ENCODE measurements around the gene FAM234B.
A peak's percentile ranks its signal among the peaks of the same experiment; 100 is the strongest.
"Not testable (repeated sequence)": the region's sequence is repeated elsewhere in the genome, so short reads cannot be mapped to it uniquely, and the experiment has no call there.

Gene FAM234B

DNA sequence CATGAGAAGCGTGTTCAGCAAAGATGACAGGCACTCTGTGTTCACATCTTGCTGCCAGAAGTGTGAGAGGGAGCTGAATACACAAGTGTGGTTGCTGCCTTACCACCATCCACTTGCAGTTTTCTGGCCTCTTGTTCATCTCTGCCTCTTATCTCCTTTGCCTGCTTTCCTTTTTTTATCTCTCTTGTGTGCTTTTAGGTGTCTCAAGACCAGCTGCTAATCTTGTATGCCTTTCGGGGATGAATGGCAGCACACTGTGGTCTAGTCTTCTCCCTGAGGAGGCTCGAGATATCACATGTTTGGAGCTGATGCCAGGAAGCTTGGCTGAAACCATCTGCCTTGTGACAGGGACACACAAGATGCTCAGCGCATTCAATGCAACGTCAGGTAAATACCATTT, 17.2 kb downstream of the FAM234B start:
- ATAC-seq (no peak), DNase-seq (no peak)

DNA sequence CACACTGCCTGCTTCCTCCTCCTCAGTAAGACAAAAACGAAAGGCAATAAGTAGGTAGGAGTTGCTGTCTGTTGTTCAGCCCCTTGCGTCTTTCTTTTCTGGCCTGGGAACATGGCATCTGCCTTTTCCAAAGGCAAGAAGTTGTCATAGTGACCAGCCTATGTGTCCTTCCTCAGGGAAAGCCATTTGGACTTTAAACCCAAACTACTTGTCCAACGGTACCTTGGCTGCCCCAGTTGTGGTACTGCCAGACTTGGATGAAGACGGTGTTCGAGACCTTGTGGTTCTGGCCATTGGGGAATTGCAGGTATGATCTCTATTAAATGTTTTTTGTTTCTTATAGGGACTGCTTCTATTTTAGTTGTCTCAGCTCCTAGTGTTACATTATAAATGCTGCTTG, 18.5 kb downstream of the FAM234B start:
- no peak for DNase-seq
- ATAC-seq, result no peak

DNA sequence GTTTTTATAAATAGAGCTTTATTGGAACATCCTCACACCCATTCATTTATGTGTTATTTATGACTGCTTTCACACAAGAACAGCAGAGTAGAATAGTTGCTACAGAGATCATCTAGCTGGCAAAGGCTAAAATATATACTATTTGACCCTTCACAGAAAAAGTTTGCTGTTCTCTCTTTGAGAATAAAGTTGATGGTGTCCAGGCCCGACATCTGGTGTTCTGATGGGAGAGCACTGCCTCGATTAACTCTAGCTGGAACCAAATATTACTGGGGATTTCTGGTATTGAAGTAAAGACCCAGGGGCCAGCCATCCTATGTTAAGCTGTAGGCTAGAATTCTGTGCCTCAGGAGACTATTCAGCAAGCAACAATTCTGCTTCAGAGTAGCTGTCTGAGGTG, 21.8 kb downstream of the FAM234B start:
- no peak for DNase-seq
- no peak for ATAC-seq

DNA sequence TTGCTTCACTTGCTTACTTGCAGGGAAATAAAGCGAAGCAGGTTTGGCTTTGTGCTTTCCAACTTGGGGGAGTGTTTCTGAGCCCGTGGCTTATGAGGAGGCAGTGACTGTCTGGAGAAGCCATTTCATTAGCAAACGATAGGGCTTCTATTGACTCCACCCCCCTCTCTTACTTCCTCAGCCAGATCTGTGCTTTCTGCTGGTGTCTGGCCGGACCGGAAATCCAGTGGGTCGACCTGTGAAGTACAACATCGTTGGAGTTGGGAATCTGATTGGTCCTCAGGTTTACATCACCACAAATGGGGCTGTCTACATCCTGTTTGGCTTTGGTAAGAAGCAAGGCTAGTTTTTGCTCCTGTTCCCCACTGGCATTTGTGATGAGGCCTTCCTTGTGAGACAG, 22.3 kb downstream of the FAM234B start:
- DNase-seq (no peak), ATAC-seq (no peak)

DNA sequence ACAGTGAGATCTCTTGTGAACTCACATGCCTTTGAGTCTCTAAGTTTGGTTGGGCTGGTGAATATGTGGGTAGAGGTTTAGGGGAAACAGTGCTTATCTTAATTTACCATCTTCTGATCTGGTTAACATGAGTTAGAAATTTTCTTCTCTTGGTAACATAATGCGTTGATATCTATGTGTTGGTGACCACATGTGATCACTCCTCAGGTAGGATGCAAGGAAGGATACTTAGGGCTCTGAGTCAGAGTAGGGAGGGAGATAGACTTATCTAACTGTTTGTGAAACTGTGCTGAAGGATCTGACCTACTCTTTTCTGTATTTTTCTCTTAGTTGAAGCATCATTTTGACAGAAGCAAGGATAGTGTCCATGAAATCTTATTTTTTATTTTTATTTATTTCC, 23.1 kb downstream of the FAM234B start:
- DNase-seq (no peak), ATAC-seq (peak; percentile 32)

DNA sequence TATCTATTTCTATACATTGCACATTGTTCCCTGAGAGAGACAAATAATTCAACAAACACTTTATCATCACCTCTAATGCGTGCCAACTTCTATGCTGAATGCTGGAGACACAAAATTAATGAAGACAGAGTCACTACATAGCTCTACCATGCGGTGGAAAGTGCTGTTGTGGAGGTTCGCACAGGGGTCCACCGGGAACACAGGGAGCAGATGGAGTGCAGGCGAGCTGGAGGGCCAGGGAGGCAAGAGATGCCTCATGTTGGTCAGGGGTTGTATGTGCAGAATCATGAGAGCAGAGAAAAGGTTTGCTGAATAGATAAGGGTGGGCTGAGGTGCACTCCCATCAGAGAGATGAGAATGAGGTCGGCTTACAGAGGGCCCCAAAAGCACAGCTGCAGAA, 25.2 kb downstream of the FAM234B start:
- DNase-seq, result no peak
- ATAC-seq, result no peak

DNA sequence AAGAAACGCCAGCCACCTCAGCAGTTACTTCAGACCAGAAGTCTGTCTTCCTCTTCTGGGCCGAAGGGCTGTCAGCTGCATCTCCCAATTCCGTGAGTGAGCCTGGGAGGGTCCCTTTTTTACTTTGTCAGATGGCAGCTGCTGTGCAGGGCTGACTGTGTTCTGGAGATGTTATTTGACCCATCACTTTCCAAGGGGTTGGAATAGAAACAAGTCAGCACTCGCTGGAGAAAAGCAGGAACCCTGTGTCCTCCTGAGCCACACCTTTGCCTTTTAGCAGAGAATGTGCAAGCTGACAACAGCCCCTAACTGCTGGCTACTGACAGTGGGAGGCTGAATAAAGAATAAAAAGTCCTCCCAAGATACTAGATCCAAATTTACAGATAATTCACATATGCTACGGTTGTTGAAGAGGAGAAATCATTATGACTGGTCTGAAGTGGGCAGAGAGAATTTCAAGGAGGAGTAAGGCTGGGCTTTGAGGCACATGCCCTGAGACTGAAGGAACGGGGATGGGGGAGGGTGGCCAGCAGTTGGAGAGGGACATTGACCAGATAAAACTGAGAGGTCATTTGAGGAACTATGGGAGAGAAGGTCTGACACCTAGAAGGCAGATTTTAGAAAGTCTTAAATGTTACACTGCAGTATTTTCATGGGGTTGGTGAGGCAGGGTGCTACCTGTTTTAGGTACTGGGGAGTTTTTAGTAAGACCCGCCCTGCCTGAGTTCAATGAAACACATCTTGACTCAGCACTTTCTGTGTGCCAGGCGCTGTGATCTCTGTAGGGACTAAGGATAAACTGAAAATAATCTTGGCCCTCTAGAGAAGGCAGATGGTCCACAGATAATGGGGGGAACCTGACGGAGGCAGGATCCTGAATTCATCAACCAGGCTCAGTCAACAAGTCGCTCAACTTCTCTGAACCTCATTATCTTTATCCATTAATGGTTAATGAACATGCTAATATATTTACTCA, 27.4 kb downstream of the FAM234B start:
- no peak for ATAC-seq

DNA sequence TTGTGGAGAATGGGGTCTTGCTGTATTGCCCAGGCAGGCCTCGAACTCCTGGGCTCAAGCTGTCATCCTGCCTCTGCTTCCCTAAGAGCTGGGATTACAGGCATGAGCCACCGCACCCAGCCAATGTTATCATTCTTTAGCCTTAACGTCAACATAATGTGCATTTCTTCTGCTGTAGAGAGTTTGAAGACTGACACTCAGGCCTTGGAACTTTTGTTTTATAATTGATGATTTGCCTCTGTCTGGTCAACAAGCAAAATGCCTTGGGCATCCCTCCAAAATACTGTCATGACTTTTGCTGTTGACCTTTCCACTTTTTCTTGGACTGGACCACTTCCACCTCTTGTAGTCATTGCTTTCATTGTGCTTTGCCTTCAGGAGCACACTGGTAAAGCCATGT, 29.0 kb downstream of the FAM234B start:
- no peak for DNase-seq
- no peak for ATAC-seq

More for the DNA sequence above, 27.4 kb downstream of the FAM234B start:
- no peak for DNase-seq

DNA sequence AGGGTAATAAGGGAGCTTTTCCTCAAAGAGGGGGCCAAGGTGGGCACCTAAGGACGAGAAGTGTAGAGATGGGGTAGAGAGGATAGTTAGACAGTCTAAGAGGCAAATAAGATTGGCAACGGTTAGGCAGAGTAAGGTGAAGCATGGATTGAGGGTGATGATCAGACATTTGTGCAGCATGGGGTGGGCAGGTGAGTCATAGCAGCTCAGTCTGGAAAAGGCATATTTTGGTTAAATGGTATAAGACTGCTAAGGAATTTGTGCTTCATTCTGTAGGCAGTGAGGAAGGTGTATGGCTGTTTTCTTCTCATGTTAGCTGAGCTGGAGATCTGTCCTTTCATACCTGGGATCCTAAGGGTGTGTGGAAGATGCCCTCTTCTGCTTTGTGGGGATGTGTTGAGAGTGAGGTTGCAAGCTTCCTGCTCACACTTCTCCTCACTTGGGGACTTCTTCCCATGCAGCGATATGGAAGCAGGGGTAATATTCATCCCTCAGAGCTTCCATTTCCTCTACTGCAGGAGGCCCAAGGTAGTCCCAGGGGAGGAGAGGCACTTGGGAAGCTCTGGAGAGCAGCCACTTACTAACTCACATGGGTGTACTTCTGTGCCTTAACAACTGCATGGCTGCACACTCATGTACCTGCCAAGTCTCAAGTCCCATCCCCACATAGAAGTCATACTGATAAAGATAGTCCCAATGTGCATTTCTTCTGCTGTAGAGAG, 30.4 kb downstream of the FAM234B start:
- DNase-seq, result no peak

DNA sequence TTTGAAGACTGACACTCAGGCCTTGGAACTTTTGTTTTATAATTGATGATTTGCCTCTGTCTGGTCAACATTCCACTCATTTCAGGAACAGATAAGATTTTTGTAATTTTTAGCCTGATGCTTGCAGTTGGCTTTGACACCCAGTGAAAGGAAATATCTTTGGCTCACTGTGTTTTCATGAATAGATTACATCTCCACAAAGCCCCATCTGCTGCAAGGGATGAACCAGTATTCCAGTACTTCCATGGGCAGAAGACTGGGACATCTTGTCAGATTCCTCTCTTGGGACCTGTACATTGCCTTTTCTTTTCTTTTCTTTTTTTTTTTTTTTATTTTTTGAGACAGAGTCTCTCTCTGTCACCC, 30.9 kb downstream of the FAM234B start:
- DNase-seq (no peak), ATAC-seq (no peak)

More for the DNA sequence above, 30.4 kb downstream of the FAM234B start:
- no peak for ATAC-seq

DNA sequence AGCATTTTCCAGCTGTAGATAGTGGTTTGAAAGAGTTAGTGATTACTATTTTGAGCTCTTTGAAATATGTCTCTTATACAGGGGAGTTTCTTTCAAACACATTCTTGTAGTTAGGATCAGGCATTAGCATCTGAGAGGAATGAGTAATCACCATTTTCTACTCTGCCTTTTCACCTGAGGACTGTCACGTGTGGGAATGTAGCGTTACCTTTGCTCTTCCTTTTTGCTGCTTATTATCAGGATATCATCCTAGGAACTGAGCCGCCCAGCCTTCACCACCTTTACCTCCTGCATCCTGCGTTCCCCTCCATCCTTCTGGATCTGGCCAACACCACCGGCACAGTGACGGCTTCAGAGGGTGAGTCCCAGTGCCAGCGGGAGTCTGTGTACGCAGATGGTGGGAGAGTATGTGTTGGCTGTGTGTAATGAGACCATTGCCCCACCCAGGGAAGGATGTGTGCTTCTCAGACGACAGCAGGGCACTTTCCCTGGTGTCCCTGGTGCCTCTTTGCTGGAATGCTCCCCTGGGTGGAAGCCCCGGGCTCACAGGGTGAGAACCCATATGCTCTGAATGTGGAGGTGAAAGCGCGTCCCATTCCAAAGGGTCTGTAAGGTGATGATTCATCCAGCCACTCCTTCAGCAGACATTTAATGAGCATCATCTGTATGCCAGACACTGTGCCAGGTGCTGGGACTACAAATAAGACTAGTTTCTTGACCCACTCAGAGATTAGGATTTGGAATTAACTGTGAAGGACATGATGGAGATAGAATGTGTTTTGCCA, 31.8 kb downstream of the FAM234B start:
- DNase-seq (no peak), ATAC-seq (no peak)

DNA sequence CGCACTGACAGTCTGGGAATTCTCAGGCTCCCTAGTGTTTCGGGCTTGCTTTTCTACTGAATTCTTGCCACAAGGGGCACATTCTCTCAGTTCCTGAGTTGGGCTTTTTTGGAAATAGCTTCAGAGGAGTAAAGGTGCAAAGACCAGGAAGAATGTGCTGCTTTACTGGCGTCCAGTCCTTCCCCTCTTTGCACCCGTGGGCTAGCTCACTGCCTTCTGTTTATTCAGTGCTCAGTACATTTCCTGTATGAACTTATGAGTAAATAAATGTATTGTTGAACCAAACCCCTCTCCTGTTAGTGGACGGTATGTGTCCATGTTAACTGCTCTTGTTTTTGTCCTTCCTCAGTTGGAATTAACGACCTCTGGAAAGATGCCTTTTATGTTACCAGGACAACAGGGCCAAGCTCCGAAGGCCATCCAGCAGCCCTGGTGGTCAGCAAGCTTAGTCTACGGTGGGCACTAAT, 35.3 kb downstream of the FAM234B start:
- DNase-seq (no peak), ATAC-seq (no peak)

DNA sequence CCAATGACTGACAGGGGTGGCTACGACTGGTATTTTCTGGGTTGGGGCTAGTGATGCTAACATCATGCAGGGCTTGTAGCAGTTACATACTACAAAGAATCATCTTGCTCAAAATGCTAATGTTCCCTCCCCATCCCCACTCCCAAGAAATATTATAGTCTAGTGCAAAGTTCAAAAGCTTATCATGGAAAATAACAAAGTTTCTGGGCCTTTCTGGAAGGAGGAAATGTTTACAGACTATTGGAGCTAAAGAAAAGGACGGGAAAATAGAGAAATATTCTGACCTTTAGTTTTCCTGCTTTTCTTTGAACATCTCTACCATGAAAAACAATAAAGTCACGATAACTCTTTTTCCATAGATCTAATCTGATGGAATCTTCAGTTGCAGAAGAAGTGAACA, 36.1 kb downstream of the FAM234B start:
- no peak for DNase-seq
- no peak for ATAC-seq

DNA sequence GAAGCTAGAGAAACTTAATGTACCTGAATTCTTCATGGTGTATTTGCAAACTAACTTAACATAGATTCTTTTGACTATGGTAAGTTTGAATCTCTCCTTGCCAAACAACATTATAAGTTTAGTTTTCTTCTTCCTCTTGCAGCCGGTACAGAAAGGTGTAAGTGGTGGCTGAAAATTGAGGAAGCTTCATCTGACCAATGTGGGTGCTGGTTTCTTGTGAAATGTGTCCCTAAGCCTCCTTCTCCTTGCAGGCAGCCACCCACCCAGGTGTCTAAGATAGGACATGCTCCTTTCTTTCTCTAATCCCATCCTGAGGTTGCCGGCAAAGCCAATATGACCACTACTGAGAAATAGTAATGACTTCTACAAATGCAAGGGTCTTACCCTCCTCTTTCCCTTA, 38.7 kb downstream of the FAM234B start:
- DNase-seq (no peak), ATAC-seq (no peak)

DNA sequence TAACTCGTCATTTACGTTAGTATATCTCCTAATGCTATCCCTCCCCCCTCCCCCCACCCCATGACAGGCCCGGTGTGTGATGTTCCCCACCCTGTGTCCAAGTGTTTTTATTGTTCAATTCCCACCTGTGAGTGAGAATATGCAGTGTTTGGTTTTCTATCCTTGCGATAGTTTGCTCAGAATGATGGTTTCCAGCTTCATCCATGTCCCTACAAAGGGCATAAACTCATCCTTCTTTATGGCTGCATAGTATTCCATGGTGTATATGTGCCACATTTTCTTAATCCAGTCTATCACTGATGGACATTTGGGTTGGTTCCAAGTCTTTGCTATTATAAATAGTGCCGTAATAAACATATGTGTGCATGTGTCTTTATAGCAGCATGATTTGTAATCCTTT, 39.5 kb downstream of the FAM234B start:
- not testable (repeated sequence) for DNase-seq, ATAC-seq

DNA sequence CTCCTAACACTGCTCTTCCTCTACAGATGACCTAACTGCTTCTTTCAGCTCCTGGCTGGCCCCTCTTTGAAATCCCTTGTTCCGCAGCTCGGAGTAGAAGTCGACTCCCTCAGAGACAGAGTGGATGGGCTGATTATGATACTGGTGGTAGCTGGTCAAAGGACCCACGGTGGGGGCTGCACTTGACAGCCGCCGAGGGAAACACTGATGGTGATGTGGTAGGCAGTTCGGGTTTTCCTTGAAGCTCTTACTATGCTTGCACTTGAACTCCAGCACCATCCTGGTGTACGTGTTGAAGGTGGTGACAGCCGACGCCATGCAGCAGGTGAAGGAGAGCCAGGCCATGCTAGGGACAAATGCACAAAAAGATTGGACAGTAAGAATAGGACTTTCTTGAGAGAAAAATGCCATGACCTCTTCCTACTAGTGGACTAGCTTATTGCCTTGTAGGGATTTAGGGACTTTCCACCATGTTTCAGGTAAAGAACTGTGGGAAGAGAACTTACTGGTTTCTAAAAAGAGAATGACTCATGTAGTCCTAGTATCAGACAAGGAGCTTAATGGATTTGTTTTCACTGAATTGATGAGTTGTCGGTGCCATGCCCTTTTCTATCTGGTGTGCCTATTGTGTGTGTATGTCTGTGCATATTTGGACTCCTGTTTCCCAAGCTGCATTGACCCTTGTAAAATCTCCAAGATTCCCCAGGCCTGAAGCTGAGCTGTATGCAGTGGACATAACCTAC, 40.9 kb downstream of the FAM234B start:
- DNase-seq, result no peak
- ATAC-seq, result no peak

DNA sequence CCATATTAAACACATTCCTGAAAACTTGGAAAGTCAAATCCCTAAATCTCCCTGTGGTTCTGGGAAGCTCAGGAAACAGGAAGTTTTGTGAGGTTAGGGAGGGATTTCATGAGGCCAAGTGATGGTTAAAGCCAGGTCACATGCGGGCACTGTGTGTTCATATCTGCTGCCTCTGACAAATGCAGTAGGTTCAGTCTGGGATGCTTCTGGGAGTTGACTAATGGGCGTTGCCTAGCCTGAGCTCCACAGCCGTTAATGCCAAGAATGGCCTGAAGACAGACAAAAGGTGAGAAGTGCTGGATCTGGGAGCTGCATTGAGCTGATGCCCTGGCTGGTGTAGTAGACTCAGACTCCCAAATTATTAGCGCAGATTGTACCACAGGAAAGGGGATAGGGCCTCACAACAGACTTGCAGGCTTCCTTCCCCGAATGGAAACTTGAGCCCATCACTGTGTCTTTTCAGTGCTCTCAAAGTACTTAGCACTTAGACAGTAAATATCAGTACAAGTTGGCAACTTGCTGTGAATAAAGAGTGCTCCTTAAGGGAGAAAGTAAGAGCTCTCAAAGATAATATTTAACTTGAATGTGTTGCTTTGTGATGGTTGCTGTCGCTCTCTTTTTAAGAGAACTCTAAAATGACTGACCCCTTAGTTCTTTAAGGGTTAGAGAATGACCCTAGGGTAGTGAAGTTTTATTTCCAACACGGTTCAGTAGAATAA, 41.9 kb downstream of the FAM234B start:
- ATAC-seq, result no peak
- DNase-seq, result no peak

DNA sequence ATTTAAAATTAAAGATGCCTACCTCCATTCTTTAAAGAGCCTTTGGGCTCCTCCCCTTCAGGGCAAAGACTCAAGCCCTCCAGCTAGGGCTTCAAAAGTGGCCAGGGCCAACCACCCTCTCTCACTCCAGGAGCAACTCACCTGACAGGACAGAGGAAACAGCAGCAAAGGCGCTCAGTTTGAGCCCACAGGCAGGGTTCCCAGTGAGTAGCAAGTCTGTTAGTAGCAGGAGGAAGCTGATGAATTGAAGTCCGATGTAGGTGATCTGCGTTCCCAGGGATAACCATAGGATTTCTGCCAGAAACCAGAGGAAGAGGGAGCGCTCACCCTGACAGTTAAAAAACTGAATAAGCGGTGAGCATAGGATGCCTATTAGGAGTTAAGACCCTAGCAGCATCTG, 43.6 kb downstream of the FAM234B start:
- DNase-seq (no peak), ATAC-seq (no peak)

DNA sequence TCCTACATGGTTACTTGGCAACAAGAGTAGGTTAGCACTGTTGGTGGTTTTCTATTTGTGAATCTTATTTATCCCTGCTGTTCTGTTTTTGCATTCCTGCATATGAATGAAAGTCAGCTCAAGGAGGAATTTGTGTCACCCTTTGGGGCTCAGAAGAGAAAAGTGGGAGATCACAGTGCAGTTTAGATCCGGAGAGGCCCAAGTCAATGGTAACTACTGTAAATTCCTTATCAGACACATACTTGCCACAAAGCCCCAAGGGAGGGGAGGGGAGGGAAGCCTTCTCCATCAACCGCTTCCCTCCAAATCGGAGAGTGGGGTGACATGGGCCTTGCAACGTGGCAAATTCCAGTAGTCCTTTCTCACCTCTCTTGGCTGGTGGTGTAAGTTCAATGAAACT, 44.3 kb downstream of the FAM234B start:
- ATAC-seq (no peak), DNase-seq (no peak)

DNA sequence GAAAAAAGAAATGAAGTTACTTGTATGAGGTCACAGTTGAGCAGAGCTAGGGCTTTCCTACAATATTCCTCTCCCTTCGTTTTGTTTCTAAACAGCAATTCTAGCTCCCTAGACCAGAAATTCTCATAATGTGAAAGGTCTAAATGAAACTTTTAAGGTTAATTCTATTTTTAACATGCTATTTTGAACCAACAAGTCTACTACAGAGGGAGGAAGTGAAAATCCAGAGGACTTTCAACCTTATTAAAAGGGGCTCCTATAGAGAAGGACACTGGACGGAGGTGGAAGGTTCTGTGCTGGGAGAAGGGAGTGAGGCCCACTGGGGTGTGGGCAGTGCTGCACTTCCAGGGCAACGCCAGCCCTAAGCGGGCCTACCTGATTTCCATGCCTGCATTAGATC, 45.9 kb downstream of the FAM234B start:
- DNase-seq (no peak), ATAC-seq (no peak)

DNA sequence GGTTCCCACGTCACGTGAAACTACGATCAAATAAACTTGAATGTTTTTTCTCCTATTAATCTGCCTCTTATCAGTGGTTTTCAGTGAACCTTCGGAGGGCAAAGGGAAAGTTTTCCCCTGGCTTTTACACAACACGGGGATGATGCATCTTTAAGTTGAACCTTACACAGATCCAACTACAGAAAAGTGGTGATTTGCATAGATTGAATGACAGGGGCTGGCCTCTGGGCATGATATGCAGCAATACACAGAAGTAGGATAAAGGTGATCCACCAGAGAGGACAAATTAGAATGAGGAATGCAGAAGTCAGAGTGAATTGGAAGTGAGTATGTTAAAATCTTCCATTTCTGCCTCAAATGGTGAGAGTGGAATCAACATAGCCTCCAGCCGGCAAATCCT, 47.7 kb downstream of the FAM234B start:
- DNase-seq, result no peak
- ATAC-seq, result no peak
